Trophoblast cell (in vitro differentiated cells and primary cell): ENCODE data around the gene BAIAP2L1.
"Not testable (repeated sequence)": the region's sequence is repeated elsewhere in the genome, so short reads cannot be mapped to it uniquely, and the experiment has no call there.

ENCODE experiments used
- DNase-seq, 2 donors: peaks; one replicate each; pipeline ENCODE4 v3.0.0-alpha.2; 2016
- H2AFZ ChIP-seq: 2 replicates; pipeline ENCODE4 v1.6.1; 2013; ENCODE audit warnings: low read length, moderate library complexity, mild to moderate bottlenecking; ENCODE audit not compliant: insufficient read depth, poor library complexity
- H2AK5ac ChIP-seq: 2 replicates; pipeline ENCODE4 v1.6.1; 2013; ENCODE audit warnings: mild to moderate bottlenecking, low read length
- H2BK120ac ChIP-seq: 2 replicates; pipeline ENCODE4 v1.6.1; 2013; ENCODE audit warnings: low read length, mild to moderate bottlenecking, moderate library complexity; ENCODE audit not compliant: insufficient read depth, poor library complexity
- H2BK12ac ChIP-seq: 2 replicates; pipeline ENCODE4 v1.6.1; 2013; ENCODE audit warnings: mild to moderate bottlenecking, low read length, moderate library complexity
- H2BK5ac ChIP-seq: 2 replicates; pipeline ENCODE4 v1.6.1; 2013; ENCODE audit warnings: low read length, low read depth, moderate library complexity, mild to moderate bottlenecking; ENCODE audit not compliant: poor library complexity
- H3K14ac ChIP-seq: 2 replicates; pipeline ENCODE4 v1.6.1; 2013; ENCODE audit warnings: mild to moderate bottlenecking, low read length
- H3K18ac ChIP-seq: 2 replicates; pipeline ENCODE4 v1.6.1; 2013; ENCODE audit warnings: mild to moderate bottlenecking, low read length
- H3K23ac ChIP-seq: 2 replicates; pipeline ENCODE4 v1.6.1; 2013; ENCODE audit warnings: low read length
- H3K27ac ChIP-seq: 2 replicates; pipeline ENCODE4 v1.5.1; 2013; ENCODE audit warnings: low read depth, mild to moderate bottlenecking, inconsistent platforms, low read length, moderate library complexity
- H3K27me3 ChIP-seq: 2 replicates; pipeline ENCODE4 v1.6.1; 2013; ENCODE audit warnings: inconsistent platforms, mild to moderate bottlenecking, low read length, moderate library complexity; ENCODE audit not compliant: insufficient read depth
- H3K36me3 ChIP-seq, 2 experiments: 1 replicate in 1 of 2; 2 replicates in 1 of 2; pipeline ENCODE4 v1.6.1; 2013; ENCODE audit warnings: low read length in 2 of 2, mild to moderate bottlenecking in 2 of 2, moderate library complexity in 1 of 2; ENCODE audit not compliant: insufficient read depth in 2 of 2, control insufficient read depth in 1 of 2
- H3K4ac ChIP-seq: 2 replicates; pipeline ENCODE4 v1.6.1; 2013; ENCODE audit warnings: low read depth, mild to moderate bottlenecking, low read length, moderate library complexity
- H3K4me1 ChIP-seq, 2 experiments: 1 replicate in 1 of 2; 2 replicates in 1 of 2; pipeline ENCODE4 v1.6.1; 2013; ENCODE audit warnings: low read length in 2 of 2, mild to moderate bottlenecking in 2 of 2, moderate library complexity in 1 of 2; ENCODE audit not compliant: insufficient read depth in 2 of 2, control insufficient read depth in 1 of 2
- H3K4me2 ChIP-seq: 2 replicates; pipeline ENCODE4 v1.6.1; 2013; ENCODE audit warnings: inconsistent platforms, mild to moderate bottlenecking, low read length, moderate library complexity
- H3K4me3 ChIP-seq: 2 replicates; pipeline ENCODE4 v1.5.1; 2013; ENCODE audit warnings: mild to moderate bottlenecking, low read depth, low read length, inconsistent platforms
- H3K79me1 ChIP-seq: one replicate; pipeline ENCODE4 v1.6.1; 2013; ENCODE audit warnings: low read length
- H3K79me2 ChIP-seq: 2 replicates; pipeline ENCODE4 v1.6.1; 2013; ENCODE audit warnings: low read length, mild to moderate bottlenecking; ENCODE audit not compliant: control insufficient read depth, insufficient read depth, poor library complexity
- H3K9ac ChIP-seq: 2 replicates; pipeline ENCODE4 v1.6.1; 2013; ENCODE audit warnings: mild to moderate bottlenecking, low read length
- H3K9me3 ChIP-seq: 2 replicates; pipeline ENCODE4 v1.6.1; 2013; ENCODE audit warnings: low read depth, mild to moderate bottlenecking, control low read depth, inconsistent platforms, low read length; ENCODE audit not compliant: insufficient read depth
- H4K12ac ChIP-seq: 2 replicates; pipeline ENCODE4 v1.6.1; 2013; ENCODE audit warnings: low read depth, mild to moderate bottlenecking, low read length, moderate library complexity
- H4K8ac ChIP-seq: 2 replicates; pipeline ENCODE4 v1.6.1; 2013; ENCODE audit warnings: low read depth, mild to moderate bottlenecking, low read length, moderate library complexity
- H4K91ac ChIP-seq: one replicate; pipeline ENCODE4 v1.6.1; 2013; ENCODE audit warnings: low read depth, mild to moderate bottlenecking, low read length, moderate library complexity
- WGBS: extraction: QIAGEN DNeasy Blood & Tissue Kit; methylation state at CpG from one replicate; pipeline ENCODE4 v1.1.7; 2013; ENCODE audit warnings: missing lambda C conversion rate; ENCODE audit not compliant: insufficient read length, insufficient coverage; ENCODE audit errors: extremely low coverage; 5-methylcytosine and 5-hydroxymethylcytosine counted together

Gene BAIAP2L1

GRCh38 chr7:98385532-98385931 is 15.4 kb downstream of the BAIAP2L1 start:
- not testable (repeated sequence) for H4K8ac ChIP-seq, H3K27me3 ChIP-seq, H3K4ac ChIP-seq, H3K23ac ChIP-seq, H2BK120ac ChIP-seq, H3K79me2 ChIP-seq, H4K12ac ChIP-seq, H3K36me3 ChIP-seq, H2BK12ac ChIP-seq, DNase-seq, H3K4me1 ChIP-seq, H3K4me3 ChIP-seq, H2AFZ ChIP-seq, H2AK5ac ChIP-seq, H4K91ac ChIP-seq, H3K27ac ChIP-seq, H2BK5ac ChIP-seq, H3K9ac ChIP-seq, H3K14ac ChIP-seq, H3K4me2 ChIP-seq, H3K9me3 ChIP-seq, H3K79me1 ChIP-seq, H3K18ac ChIP-seq
- no CpG with 5 or more reads among the region's 5 CpGs for WGBS

- no peak overlapping the region for H3K4ac ChIP-seq
Observed at GRCh38 chr7:98378210-98378819, 22.6 kb downstream of the BAIAP2L1 start.

GRCh38 chr7:98376711-98377110 is 24.2 kb downstream of the BAIAP2L1 start:
- Histone ChIP-seq H2AK5ac (no peak overlapping the region), H3K18ac (no peak overlapping the region), H3K27ac (no peak overlapping the region), H3K9me3 (no peaks in the 10 kb centered on the region), H3K9ac (no peak overlapping the region), H2BK5ac (no peak overlapping the region), H2AFZ (no peak overlapping the region), H4K8ac (no peak overlapping the region), H3K4me2 (no peak overlapping the region), H3K79me1 (no peaks in the 10 kb centered on the region), H2BK120ac (no peak overlapping the region), H3K79me2 (peaks cover 2% of the 10 kb centered on the region), H3K14ac (no peak overlapping the region), H3K23ac (no peak overlapping the region), H4K12ac (no peak overlapping the region), H3K4me1 (peaks cover 9% of the 10 kb centered on the region in 2 experiments), H4K91ac (no peak overlapping the region), H3K4me3 (no peak overlapping the region), H3K4ac (no peak overlapping the region), H3K36me3 (no peaks in the 10 kb centered on the region), H2BK12ac (no peak overlapping the region), H3K27me3 (no peaks in the 10 kb centered on the region)
- peak in 1 of 2 donors; percentile 66 for DNase-seq
- WGBS, result no CpG with 5 or more reads among the region's 6 CpGs

More at GRCh38 chr7:98378210-98378819, 22.6 kb downstream of the BAIAP2L1 start:
- DNase-seq, result peak; percentile 63 to 71
- Histone ChIP-seq H4K8ac (no peak overlapping the region), H3K27ac (no peak overlapping the region), H3K27me3 (no peaks in the 10 kb centered on the region), H4K91ac (peak overlapping the region; percentile 16), H3K18ac (no peak overlapping the region), H3K4me1 (peaks cover 9% of the 10 kb centered on the region in 2 experiments), H3K9me3 (no peaks in the 10 kb centered on the region), H2BK5ac (no peak overlapping the region), H2AK5ac (no peak overlapping the region), H2AFZ (no peak overlapping the region), H3K14ac (no peak overlapping the region), H3K4me3 (no peak overlapping the region), H2BK120ac (no peak overlapping the region), H3K79me2 (peaks cover 2% of the 10 kb centered on the region), H4K12ac (no peak overlapping the region), H3K36me3 (no peaks in the 10 kb centered on the region), H3K23ac (no peak overlapping the region), H3K79me1 (no peaks in the 10 kb centered on the region), H3K4me2 (no peak overlapping the region), H2BK12ac (no peak overlapping the region), H3K9ac (peak overlapping the region; percentile 7)
- WGBS, result no CpG with 5 or more reads among the region's 9 CpGs

- H3K27ac ChIP-seq, result no peak overlapping the region
- no peaks in the 10 kb centered on the region for H3K9me3 ChIP-seq
- H2BK5ac ChIP-seq, result no peak overlapping the region
Observed at GRCh38 chr7:98375664-98376063, 25.2 kb downstream of the BAIAP2L1 start.

More at GRCh38 chr7:98375664-98376063, 25.2 kb downstream of the BAIAP2L1 start:
- H3K4me1 ChIP-seq, result peaks cover 7 to 9% of the 10 kb centered on the region in 2 experiments
- DNase-seq, result no peak
- no peak overlapping the region for H3K4ac ChIP-seq
- H3K27me3 ChIP-seq, result no peaks in the 10 kb centered on the region
- H3K4me2 ChIP-seq, result no peak overlapping the region
- H3K79me2 ChIP-seq, result peaks cover 2% of the 10 kb centered on the region
- no peak overlapping the region for H3K23ac ChIP-seq
- H4K8ac ChIP-seq, result no peak overlapping the region
- H3K4me3 ChIP-seq, result no peak overlapping the region
- no peak overlapping the region for H3K9ac ChIP-seq
- no peak overlapping the region for H2AFZ ChIP-seq
- no peaks in the 10 kb centered on the region for H3K79me1 ChIP-seq
- no peak overlapping the region for H2BK120ac ChIP-seq
- WGBS, result no CpG with 5 or more reads among the region's 7 CpGs
- H3K36me3 ChIP-seq, result no peaks in the 10 kb centered on the region
- H2AK5ac ChIP-seq, result no peak overlapping the region
- H2BK12ac ChIP-seq, result no peak overlapping the region
- H4K12ac ChIP-seq, result no peak overlapping the region
- H3K18ac ChIP-seq, result no peak overlapping the region
- H4K91ac ChIP-seq, result no peak overlapping the region
- H3K14ac ChIP-seq, result no peak overlapping the region
